Mucosa of gallbladder (tissue), 1 donor: ENCODE results near the gene MEP1A. TPM values are rescaled to one million over a fixed set of nuclear protein-coding genes. Genes with fewer than 3 reads are reported as not detected.
"Not testable (repeated sequence)": the region's sequence is repeated elsewhere in the genome, so short reads cannot be mapped to it uniquely, and the experiment has no call there.

Source experiments
- DNase-seq: peaks from one replicate; pipeline ENCODE4 v3.0.0-alpha.2; 2020; ENCODE audit warnings: low spot score
- total RNA-seq: library from RNA; stranded (reverse); gene quantifications from one replicate; pipeline ENCODE4 v1.2.1, GENCODE V29; 2021
- donor health status: DM: no; HTN: no; CAD: no.

Gene MEP1A
- not detected for total RNA-seq

GRCh38 chr6:46793138-46793537 is at the start of gene MEP1A:
MEP1A (plus strand) TSS chr6:46793389; CDS start chr6:46793399, 10 bp downstream.
- no peak for DNase-seq

GRCh38 chr6:46743425-46744158 is 49.6 kb upstream of the MEP1A start:
- DNase-seq = no peak

- not testable (repeated sequence) for DNase-seq
Measured at GRCh38 chr6:46744159-46744725, 48.9 kb upstream of the MEP1A start.

DNA sequence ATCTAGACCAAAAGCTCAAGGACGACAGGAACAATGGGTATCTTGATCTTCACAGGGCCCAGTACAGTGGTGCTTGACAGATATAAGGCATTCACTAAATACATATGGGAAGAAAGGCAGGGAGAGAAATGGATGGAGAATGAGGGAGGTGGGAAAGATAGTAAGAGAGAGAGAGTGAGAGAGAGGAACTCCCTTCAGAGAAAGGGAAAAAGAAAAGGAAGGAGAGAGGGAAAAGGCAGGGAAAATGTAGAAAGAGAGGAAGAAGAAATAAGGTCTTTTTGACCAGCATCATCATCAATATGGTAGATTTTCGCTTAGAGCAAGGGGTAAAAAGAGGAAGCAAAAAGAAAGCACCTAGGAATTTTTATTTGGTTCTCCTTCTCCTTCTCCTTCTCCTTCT is 47.2 kb upstream of the MEP1A start:
- DNase-seq = no peak

GRCh38 chr6:46746696-46747095 is 46.5 kb upstream of the MEP1A start, which contains the start of gene ANKRD66:
ANKRD66 (plus strand) TSS chr6:46746933; CDS start chr6:46751949, 5,016 bp downstream.
- DNase-seq = no peak

DNA sequence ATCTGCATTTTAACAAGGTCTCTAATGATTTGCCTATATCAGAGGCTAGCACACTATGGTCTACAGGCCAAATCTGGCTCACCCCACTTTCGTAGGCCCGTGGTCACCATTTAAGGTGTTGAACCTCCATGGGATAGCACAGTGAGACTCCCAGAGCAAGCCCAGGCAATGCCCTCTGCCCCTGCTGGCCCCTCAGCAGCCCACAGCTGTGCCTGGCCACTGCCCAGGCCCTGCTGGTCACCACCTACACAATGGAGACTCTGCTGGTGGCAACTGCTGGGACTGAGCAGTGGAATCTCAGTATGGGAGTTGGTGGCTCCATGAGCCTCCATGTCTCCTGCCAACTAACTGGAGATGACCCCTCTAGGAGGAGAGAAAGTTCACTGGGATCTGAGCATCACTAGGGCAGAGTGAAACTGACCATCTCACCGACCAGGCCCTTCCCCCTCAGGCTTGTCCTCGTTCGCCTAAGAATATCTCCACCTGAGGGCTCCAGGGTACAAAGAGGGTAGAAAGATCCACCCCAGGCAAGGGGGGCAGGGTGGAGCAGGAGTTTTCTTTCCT is 44.2 kb upstream of the MEP1A start:
- DNase-seq = no peak

DNA sequence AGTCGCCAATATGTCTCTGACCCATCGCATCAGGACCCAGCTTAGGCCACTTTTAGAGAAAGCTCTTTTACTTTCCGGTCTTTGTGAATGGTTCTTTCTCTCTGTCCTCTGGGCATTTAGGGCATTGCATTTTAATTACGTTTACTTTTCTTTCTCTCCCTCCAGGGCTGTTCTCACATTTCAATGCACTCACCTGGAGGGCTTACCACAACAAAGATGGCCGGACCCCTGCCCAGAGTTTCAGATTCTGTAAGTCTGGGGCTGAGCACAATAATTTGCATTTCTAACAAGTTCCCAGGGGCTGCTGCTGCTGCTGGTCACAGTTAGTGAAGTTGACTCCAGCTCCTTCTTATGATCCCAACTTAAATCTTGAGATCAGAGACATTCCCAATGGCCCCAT is 43.5 kb upstream of the MEP1A start:
- DNase-seq = no peak

GRCh38 chr6:46751658-46752057 is 41.5 kb upstream of the MEP1A start:
- no peak for DNase-seq

DNA sequence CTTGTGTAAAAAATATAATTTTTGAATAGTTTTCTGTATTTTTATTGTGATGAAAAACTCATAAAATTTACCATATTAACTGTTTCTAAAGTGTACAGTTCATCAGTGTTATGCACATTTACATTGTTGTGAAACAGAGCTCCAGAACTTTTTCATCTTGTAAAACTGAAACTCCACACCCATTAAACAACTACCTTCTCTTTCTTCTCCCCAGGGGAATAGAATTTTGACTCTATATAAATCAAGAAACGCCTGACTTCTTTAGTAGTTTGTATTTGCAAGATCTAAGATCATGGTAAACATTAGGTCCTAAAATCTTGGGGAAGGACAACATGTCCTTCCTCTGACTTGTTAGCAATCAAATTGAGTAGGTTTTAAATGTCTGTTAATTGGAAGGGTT is 37.3 kb upstream of the MEP1A start:
- DNase-seq = no peak

- no peak for DNase-seq
Measured at GRCh38 chr6:46756469-46757213, 36.5 kb upstream of the MEP1A start.

GRCh38 chr6:46757214-46757596 is 36.0 kb upstream of the MEP1A start:
- no peak for DNase-seq

DNA sequence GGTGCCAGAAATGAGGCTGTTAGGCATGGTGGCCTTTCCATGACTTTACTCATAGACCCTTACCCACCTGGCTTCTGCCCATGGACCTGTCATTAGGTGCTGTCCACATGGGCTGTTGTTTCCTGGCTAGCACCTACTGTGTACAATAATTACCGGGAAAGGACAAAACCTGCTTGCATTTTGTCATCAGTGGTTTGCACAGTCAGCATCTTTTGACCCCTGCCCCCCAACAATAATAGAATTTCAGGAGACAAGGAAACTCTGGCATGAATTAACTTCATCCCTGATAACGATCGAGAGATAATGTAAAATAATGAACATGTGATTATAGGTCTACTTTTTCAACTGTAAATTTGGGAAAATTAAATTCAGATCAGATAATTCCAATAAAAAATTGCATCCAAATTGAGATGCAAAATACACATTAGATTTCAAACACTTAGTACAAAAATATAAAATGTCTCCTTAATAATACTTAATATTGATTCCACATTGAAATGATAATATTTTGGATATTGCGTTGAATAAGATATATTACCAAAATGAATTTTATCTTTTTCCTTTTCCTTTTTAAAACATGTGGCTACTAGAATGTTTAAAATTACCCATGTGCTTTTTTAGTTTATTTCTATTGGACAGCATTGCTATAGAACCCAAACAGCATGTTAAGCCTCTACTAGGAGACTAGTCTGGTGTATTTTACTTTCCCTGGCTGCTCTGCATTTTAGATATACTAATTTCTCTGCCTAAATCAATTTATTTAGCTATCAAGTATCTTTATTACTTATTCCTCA is 34.0 kb upstream of the MEP1A start:
- DNase-seq = no peak

GRCh38 chr6:46760925-46761324 is 32.3 kb upstream of the MEP1A start:
- DNase-seq = no peak

DNA sequence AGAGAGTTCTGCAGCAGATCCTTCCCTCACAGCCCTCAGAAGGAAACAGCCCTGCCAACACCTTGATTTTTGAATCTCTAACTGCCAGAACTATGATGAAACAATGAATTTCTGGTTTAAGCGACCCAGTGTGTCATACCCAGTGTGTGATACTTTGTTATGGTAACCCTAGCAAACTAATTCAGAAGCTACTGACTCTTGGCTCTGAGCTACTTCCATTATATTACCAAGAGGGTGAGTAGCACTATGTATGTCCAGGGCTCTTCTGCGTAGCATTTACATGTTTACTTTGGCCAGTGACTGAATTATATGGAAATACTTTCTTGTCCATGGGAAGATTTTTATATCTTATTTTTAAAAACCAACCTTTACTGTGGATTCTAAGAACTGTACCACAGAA is 29.7 kb upstream of the MEP1A start:
- DNase-seq = no peak

DNA sequence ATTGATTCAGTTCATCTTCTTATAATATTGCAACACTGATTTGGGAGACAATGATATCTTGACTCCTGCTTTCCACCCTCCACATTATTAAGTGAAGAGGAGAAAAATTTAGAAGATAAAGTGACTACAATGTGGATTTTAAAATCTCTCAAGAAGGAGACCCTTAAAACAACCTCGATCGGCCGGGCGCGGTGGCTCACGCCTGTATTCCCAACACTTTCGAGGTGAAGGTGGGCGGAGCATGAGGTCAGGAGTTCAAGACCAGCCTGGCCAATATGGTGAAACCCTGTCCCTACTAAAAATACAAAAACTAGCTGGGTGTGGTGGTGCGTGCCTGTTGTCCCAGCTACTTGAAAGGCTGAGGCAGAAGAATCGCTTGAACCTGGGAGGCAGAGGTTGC is 28.9 kb upstream of the MEP1A start:
- DNase-seq = not testable (repeated sequence)

- DNase-seq = no peak
Measured at GRCh38 chr6:46764961-46765360, 28.2 kb upstream of the MEP1A start.

GRCh38 chr6:46772016-46772415 is 21.2 kb upstream of the MEP1A start:
- no peak for DNase-seq

DNA sequence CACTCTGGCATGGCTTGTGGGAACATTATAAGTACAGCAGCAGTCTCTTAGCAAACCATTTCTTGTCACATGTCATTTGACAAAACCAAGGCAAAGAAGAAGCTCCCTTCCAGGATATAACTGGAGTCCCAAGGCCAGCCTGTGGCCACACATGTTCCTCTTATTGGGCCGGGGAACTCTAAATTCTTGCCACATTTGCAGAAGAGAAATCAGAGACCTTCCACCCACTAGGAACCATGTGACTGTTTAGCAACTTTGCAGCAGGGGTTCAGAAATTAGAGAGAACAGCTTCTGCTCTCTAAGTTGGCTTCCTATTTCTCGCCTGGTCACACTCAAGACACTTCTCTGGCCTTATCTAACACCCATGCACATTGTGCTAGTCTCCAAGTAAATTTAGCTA is 20.4 kb upstream of the MEP1A start:
- DNase-seq = peak; percentile 40

GRCh38 chr6:46773201-46773855 is 19.9 kb upstream of the MEP1A start:
- DNase-seq = no peak

- not testable (repeated sequence) for DNase-seq
Measured at GRCh38 chr6:46774736-46775135, 18.5 kb upstream of the MEP1A start.

DNA sequence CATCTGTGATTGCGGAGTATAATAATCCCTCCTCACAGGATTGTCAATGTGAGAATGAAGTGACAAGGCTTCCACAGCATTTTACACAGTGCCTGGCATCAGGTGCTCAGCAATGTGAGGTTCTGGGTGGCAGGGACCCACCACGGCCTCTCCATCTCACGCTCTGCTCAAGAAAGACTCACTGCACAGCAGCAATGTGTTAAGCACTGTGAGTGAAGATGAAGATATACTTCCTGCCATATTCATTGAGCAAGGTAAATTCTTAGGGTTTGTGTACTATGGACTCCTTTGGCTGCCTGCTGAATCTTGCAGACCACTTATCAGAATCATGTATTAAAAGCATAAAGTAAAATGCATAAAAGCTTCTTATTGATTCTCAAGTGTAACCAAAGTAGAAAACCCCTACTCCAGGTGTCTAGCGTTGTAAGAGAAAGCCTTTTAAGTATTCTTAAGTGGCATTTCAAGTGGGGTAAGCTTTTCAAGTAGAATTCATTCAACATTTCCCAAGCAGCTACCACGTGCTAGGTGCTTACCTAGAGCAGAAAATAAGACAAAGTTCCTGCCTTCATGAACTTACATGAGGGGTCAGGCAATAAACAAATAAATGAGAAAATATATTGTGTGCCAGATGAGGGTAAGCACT is 17.0 kb upstream of the MEP1A start:
- DNase-seq = no peak
